A549 (cell line): ENCODE results near the gene HTRA3. TPM values are rescaled to one million over a fixed set of nuclear protein-coding genes. Genes with fewer than 3 reads are reported as not detected.

ENCODE experiments used
- ATAC-seq, 2 experiments: fragments of 200-7000 bp in 1 of 2; fragments of >200 bp in 1 of 2; cut with Nextera tagmentation in 1 of 2; cut with Tn5 transposase in 1 of 2; 3 replicates each; pipeline versions ENCODE4 v1.8.0 to v1.9.1; 2018 to 2020; ENCODE audit warnings: mild to moderate bottlenecking in 1 of 2, moderate library complexity in 1 of 2
- CTCF ChIA-PET: fragments of 300-600 bp; sonication (Branson Sonifier 250); formaldehyde crosslinking; extraction: SDS; loops from one replicate; lab custom pipeline; 2021; ENCODE audit warnings: antibody characterized with exemption, inconsistent platforms; lab: Yijun Ruan, JAX
- POLR2A ChIA-PET: fragments of 350-600 bp; formaldehyde crosslinking; extraction: SDS; loops from one replicate; lab custom pipeline; 2021; ENCODE audit warnings: antibody characterized with exemption, inconsistent platforms; lab: Yijun Ruan, JAX
- DNase-seq, 2 experiments: peaks; one replicate each; pipeline versions ENCODE4 v3.0.0 to v3.0.0-alpha.2; 2011 to 2016; ENCODE audit warnings: low read depth in 1 of 2, low spot score in 1 of 2
- FAIRE-seq: peaks from 2 replicates; lab custom pipeline; 2011; peaks lifted over from hg19 to GRCh38; lab: Jason Lieb, UNC
- H3K27ac ChIP-seq, 2 experiments: fragments of >200 bp; sonication (Bioruptor Twin); formaldehyde crosslinking; 3 replicates each; pipeline ENCODE4 v1.5.1; 2016 to 2017
- H3K4me1 ChIP-seq: fragments of >200 bp; sonication (Bioruptor Twin); formaldehyde crosslinking; 3 replicates; pipeline ENCODE4 v1.6.1; 2016
- H3K4me2 ChIP-seq: fragments of >200 bp; sonication (Bioruptor Twin); formaldehyde crosslinking; 3 replicates; pipeline ENCODE4 v1.6.1; 2016
- H3K4me3 ChIP-seq: fragments of >200 bp; sonication (Bioruptor Twin); formaldehyde crosslinking; 3 replicates; pipeline ENCODE4 v1.5.1; 2016
- H3K9me3 ChIP-seq: fragments of >200 bp; sonication (Bioruptor Twin); formaldehyde crosslinking; 3 replicates; pipeline ENCODE4 v1.6.1; 2016
- BHLHE40 ChIP-seq: IDR thresholded peaks from 2 replicates; pipeline ENCODE4 v1.6.1; 2012; ENCODE audit warnings: low read depth, low read length, inconsistent platforms
- EHF ChIP-seq: fragments of 250-450 bp; sonication (Bioruptor Pico); IDR thresholded peaks from 2 replicates; pipeline ENCODE4 v1.5.0; 2020; ENCODE audit warnings: mild to moderate bottlenecking
- EHMT2 ChIP-seq: fragments of 200-600 bp; sonication (generic); IDR thresholded peaks from 2 replicates; pipeline ENCODE4 v1.6.1; 2016; ENCODE audit warnings: antibody characterized with exemption, low read depth, mild to moderate bottlenecking, moderate library complexity
- EP300 ChIP-seq, 2 experiments: fragments of >200 bp; sonication (Bioruptor Twin); formaldehyde crosslinking; IDR thresholded peaks; 2 replicates in 1 of 2; 3 replicates in 1 of 2; pipeline ENCODE4 v1.6.1; 2016 to 2017
- GATA3 ChIP-seq: IDR thresholded peaks from 2 replicates; pipeline ENCODE4 v1.6.1; 2012; ENCODE audit warnings: borderline replicate concordance
- HDAC2 ChIP-seq: fragments of 200-600 bp; sonication (generic); IDR thresholded peaks from 2 replicates; pipeline ENCODE4 v1.6.1; 2016
- HEYL ChIP-seq: fragments of 250-450 bp; sonication (Bioruptor Pico); IDR thresholded peaks from 2 replicates; pipeline ENCODE4 v1.8.0; 2021; ENCODE audit warnings: mild to moderate bottlenecking, moderate library complexity
- HOXA7 ChIP-seq: fragments of 250-450 bp; sonication (Bioruptor Pico); IDR thresholded peaks from 2 replicates; pipeline ENCODE4 v1.5.0; 2020; ENCODE audit warnings: mild to moderate bottlenecking, moderate library complexity
- HOXB5 ChIP-seq: fragments of 250-450 bp; sonication (Bioruptor Pico); IDR thresholded peaks from 2 replicates; pipeline ENCODE4 v1.5.0; 2020; ENCODE audit warnings: mild to moderate bottlenecking, moderate library complexity
- JUN ChIP-seq, 2 experiments: fragments of >200 bp; sonication (Bioruptor Twin); formaldehyde crosslinking; IDR thresholded peaks; 2 replicates in 1 of 2; 3 replicates in 1 of 2; pipeline ENCODE4 v1.6.1; 2016 to 2017
- JUNB ChIP-seq: fragments of >200 bp; sonication (Bioruptor Twin); formaldehyde crosslinking; IDR thresholded peaks from 2 replicates; pipeline ENCODE4 v1.6.1; 2016
- KDM5A ChIP-seq: fragments of 200-600 bp; sonication (generic); IDR thresholded peaks from 2 replicates; pipeline ENCODE4 v1.6.1; 2016; ENCODE audit warnings: antibody characterized with exemption, mild to moderate bottlenecking
- MAFK ChIP-seq: fragments of 450-650 bp; IDR thresholded peaks from 2 replicates; pipeline ENCODE4 v1.6.1; 2014; ENCODE audit not compliant: partially characterized antibody
- MYC ChIP-seq: IDR thresholded peaks from 2 replicates; pipeline ENCODE4 v1.6.1; 2012; ENCODE audit warnings: mild to moderate bottlenecking, inconsistent platforms, low read length, improper control_type of control experiment, borderline replicate concordance
- NFE2L2 ChIP-seq: fragments of 150-350 bp; conservative IDR thresholded peaks from 2 replicates; pipeline ENCODE4 v1.6.1; 2014; ENCODE audit warnings: low read length
- NPAS2 ChIP-seq: fragments of 250-450 bp; sonication (Bioruptor Pico); IDR thresholded peaks from 2 replicates; pipeline ENCODE4 v1.8.0; 2022; ENCODE audit warnings: mild to moderate bottlenecking, moderate library complexity, borderline replicate concordance
- NR3C1 ChIP-seq: fragments of >200 bp; sonication (Bioruptor Twin); formaldehyde crosslinking; IDR thresholded peaks from 3 replicates; pipeline ENCODE4 v1.6.1; 2017
- POLR2A ChIP-seq: IDR thresholded peaks from 2 replicates; pipeline ENCODE4 v1.6.1; 2012; ENCODE audit warnings: mild to moderate bottlenecking, low read length
- POLR2AphosphoS2 ChIP-seq: conservative IDR thresholded peaks from 2 replicates; pipeline ENCODE4 v1.6.1; 2012; ENCODE audit warnings: low read length, improper control_type of control experiment, inconsistent platforms
- RARB ChIP-seq: fragments of 250-450 bp; sonication (Bioruptor Pico); IDR thresholded peaks from 2 replicates; pipeline ENCODE4 v1.8.0; 2021; ENCODE audit warnings: mild to moderate bottlenecking, moderate library complexity
- RNF2 ChIP-seq: fragments of 200-600 bp; sonication (generic); IDR thresholded peaks from 2 replicates; pipeline ENCODE4 v1.6.1; 2016; ENCODE audit warnings: low read depth, mild to moderate bottlenecking, antibody characterized with exemption, moderate library complexity, borderline replicate concordance
- SMC3 ChIP-seq: fragments of >200 bp; sonication (Bioruptor Twin); formaldehyde crosslinking; IDR thresholded peaks from 3 replicates; pipeline ENCODE4 v1.6.1; 2018; ENCODE audit warnings: inconsistent platforms
- SREBF2 ChIP-seq: fragments of 450-650 bp; IDR thresholded peaks from 2 replicates; pipeline ENCODE4 v1.6.1; 2014; ENCODE audit warnings: mild to moderate bottlenecking, moderate library complexity
- TFCP2L1 ChIP-seq: fragments of 250-450 bp; sonication (Bioruptor Pico); IDR thresholded peaks from 2 replicates; pipeline ENCODE4 v1.5.0; 2021; ENCODE audit warnings: mild to moderate bottlenecking
- TP53 ChIP-seq: fragments of 250-450 bp; sonication (Bioruptor Pico); IDR thresholded peaks from 2 replicates; pipeline ENCODE4 v1.5.0; 2021; ENCODE audit warnings: mild to moderate bottlenecking, moderate library complexity
- ZSCAN20 ChIP-seq: fragments of 250-450 bp; sonication (Bioruptor Pico); IDR thresholded peaks from 2 replicates; pipeline ENCODE4 v1.8.0; 2022; ENCODE audit warnings: mild to moderate bottlenecking, moderate library complexity
- WGBS: methylation state at CpG from one replicate; pipeline ENCODE4 v1.1.6; 2017; ENCODE audit errors: missing lambda C conversion rate; 5-methylcytosine and 5-hydroxymethylcytosine counted together
- polyA plus RNA-seq, 4 experiments: library from polyadenylated mRNA; depleted of rRNA in 3 of 4; stranded (reverse); fragments of >200 nt; fragmentation: RNase III in 1 of 4; extraction: RNeasy Plus Mini Kit Qiagen cat#74134 plus additional on column Dnase treatment in 1 of 4; gene quantifications; 2 replicates in 3 of 4; 3 replicates in 1 of 4; pipeline ENCODE4 v1.2.3, GENCODE V29; 2011 to 2017
- TF ChIP-seq, protein P1 (sequence below): IDR thresholded peaks from 2 replicates; pipeline ENCODE4 v1.6.1; 2012; ENCODE audit warnings: low read depth, borderline replicate concordance
- TF ChIP-seq, protein P2 (sequence below): fragments of 250-450 bp; sonication (Bioruptor Pico); IDR thresholded peaks from 2 replicates; pipeline ENCODE4 v1.5.0; 2020; ENCODE audit warnings: low read depth, mild to moderate bottlenecking, moderate library complexity
- TF ChIP-seq, protein P3 (sequence below): fragments of 200-600 bp; sonication (generic); IDR thresholded peaks from 2 replicates; pipeline ENCODE4 v1.6.1; 2016; ENCODE audit warnings: antibody characterized with exemption, mild to moderate bottlenecking, moderate library complexity
- TF ChIP-seq, protein P4 (sequence below): fragments of 450-650 bp; IDR thresholded peaks from 2 replicates; pipeline ENCODE4 v1.6.1; 2014; ENCODE audit warnings: antibody characterized with exemption
- TF ChIP-seq, protein P5 (sequence below): fragments of >200 bp; sonication (Bioruptor Twin); formaldehyde crosslinking; IDR thresholded peaks from 2 replicates; pipeline ENCODE4 v1.6.1; 2016

HTRA3 gene
- polyA plus RNA-seq, 2 of the 4 experiments (the other 2 are of a cell fraction), result 4.6 to 7.4 TPM

DNA sequence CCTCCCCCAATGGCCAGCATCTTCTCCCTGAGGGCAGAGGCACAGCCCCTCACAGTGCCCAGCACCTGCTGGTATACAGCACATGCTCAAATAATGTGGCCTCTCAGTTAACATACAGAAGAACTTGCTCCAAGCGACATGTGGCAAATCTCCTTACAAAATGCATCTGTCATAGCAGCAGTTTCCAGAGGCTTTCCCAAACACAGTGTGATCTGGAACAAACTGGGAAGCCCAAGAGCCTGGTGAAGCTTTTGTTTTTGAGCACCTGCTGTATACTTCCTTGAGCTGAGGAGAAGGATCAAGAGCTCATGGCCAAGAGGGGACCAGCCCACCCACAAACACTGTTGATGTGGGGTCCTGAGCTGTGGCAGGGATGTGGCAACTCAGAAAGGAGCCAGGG lies 34.8 kb upstream of the HTRA3 start:
- CTCF ChIA-PET, result interaction anchor here (17.2 kb wide), 1 partner anchor 167 kb away, joined by 270 read pairs; no protein-coding TSS in a partner anchor
- ATAC-seq, result no peak
- H3K9me3 ChIP-seq, result no peaks in the 10 kb centered on the region
- POLR2A ChIA-PET, result no interaction called here
- 80% methylated on average over 1 of the region's 1 CpG for WGBS
- TF ChIP-seq NR3C1 (no peak), SMC3 (no peak)
- TF ChIP-seq, all 56 proteins: peak for 0
- Histone ChIP-seq H3K4me2 (no peak overlapping the region), H3K4me1 (peaks cover 12% of the 10 kb centered on the region), H3K27ac (no peak overlapping the region), H3K4me3 (no peak overlapping the region)
- DNase-seq (no peak), FAIRE-seq (no peak)

DNA sequence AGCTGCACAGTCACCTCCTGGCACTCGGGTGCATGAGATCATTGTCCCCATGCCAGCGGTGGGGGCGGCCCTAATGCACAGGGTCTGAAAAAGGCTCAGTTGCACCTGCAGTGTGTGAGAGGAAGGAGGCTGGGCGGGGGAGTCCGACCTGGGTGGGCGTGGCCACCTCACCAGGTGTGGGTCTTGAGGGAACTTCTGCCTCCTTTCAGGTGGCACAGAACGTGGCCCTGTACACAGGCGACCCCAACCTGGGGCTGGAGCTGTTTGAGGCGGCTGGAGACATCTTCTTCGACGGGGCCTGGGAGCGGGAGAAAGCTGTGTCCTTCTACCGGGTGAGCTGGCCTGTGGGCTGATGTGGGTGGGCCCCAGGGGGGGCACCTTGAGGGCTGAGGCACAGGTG lies 34.3 kb upstream of the HTRA3 start:
- no peak for ATAC-seq
- TF ChIP-seq HOXB5 (CRISPR knock-in tag) (no peak), EHF (no peak), EHMT2 (no peak), TFCP2L1 (no peak), RNF2 (no peak), NPAS2 (CRISPR knock-in tag) (no peak), HOXA7 (no peak), MYC (no peak), EP300 (IDR thresholded peaks at IDR 0.05) (no peak), POLR2AphosphoS2 (no peak), MAFK (no peak)
- TF ChIP-seq, protein P1, sequence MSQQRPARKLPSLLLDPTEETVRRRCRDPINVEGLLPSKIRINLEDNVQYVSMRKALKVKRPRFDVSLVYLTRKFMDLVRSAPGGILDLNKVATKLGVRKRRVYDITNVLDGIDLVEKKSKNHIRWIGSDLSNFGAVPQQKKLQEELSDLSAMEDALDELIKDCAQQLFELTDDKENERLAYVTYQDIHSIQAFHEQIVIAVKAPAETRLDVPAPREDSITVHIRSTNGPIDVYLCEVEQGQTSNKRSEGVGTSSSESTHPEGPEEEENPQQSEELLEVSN, result no peak
- TF ChIP-seq, protein P2, sequence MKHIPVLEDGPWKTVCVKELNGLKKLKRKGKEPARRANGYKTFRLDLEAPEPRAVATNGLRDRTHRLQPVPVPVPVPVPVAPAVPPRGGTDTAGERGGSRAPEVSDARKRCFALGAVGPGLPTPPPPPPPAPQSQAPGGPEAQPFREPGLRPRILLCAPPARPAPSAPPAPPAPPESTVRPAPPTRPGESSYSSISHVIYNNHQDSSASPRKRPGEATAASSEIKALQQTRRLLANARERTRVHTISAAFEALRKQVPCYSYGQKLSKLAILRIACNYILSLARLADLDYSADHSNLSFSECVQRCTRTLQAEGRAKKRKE, result no peak
- TF ChIP-seq, protein P3, sequence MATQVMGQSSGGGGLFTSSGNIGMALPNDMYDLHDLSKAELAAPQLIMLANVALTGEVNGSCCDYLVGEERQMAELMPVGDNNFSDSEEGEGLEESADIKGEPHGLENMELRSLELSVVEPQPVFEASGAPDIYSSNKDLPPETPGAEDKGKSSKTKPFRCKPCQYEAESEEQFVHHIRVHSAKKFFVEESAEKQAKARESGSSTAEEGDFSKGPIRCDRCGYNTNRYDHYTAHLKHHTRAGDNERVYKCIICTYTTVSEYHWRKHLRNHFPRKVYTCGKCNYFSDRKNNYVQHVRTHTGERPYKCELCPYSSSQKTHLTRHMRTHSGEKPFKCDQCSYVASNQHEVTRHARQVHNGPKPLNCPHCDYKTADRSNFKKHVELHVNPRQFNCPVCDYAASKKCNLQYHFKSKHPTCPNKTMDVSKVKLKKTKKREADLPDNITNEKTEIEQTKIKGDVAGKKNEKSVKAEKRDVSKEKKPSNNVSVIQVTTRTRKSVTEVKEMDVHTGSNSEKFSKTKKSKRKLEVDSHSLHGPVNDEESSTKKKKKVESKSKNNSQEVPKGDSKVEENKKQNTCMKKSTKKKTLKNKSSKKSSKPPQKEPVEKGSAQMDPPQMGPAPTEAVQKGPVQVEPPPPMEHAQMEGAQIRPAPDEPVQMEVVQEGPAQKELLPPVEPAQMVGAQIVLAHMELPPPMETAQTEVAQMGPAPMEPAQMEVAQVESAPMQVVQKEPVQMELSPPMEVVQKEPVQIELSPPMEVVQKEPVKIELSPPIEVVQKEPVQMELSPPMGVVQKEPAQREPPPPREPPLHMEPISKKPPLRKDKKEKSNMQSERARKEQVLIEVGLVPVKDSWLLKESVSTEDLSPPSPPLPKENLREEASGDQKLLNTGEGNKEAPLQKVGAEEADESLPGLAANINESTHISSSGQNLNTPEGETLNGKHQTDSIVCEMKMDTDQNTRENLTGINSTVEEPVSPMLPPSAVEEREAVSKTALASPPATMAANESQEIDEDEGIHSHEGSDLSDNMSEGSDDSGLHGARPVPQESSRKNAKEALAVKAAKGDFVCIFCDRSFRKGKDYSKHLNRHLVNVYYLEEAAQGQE, result no peak
- FAIRE-seq, result no peak
- POLR2A ChIA-PET, result no interaction called here
- H3K4me1 ChIP-seq, result peaks cover 12% of the 10 kb centered on the region
- no peak overlapping the region for H3K27ac ChIP-seq
- H3K9me3 ChIP-seq, result no peaks in the 10 kb centered on the region
- no peak overlapping the region for H3K4me2 ChIP-seq
- WGBS, result 93% methylated on average over 3 of the region's 13 CpGs
- no peak for DNase-seq
- no peak overlapping the region for H3K4me3 ChIP-seq
- CTCF ChIA-PET, result interaction anchor here (17.2 kb wide), 1 partner anchor 166 kb away, joined by 270 read pairs; no protein-coding TSS in a partner anchor

DNA sequence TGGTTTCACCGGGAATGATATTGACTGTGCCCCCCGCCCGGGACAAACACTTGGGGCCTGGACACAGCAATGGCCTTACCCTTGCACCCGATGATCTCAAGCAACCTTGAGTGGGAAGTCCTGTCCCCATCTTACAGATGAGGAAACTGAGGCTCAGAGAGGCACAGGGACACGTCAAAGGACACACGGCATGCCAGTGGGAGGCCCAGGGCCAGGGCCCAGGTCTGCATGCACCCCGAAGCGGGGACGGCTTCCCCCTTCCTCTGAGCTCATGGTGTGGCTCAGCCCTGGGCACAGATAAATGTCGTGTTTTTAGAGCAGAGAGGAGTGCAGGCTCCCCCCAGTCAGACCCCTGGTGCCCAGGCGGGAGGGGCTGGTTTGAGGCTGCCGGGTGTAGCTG lies 33.9 kb upstream of the HTRA3 start:
- WGBS, result 93% methylated on average over 7 of the region's 12 CpGs
- TF ChIP-seq SMC3, result no peak
- TF ChIP-seq HEYL (CRISPR knock-in tag), result no peak
- no peak for TF ChIP-seq HDAC2
- TF ChIP-seq ZSCAN20 (CRISPR knock-in tag), result no peak
- TF ChIP-seq SREBF2, result no peak
- TF ChIP-seq, protein P1, result no peak
- no peak for TF ChIP-seq NFE2L2
- no peak for TF ChIP-seq MAFK
- TF ChIP-seq RARB (CRISPR knock-in tag), result no peak
- TF ChIP-seq GATA3, result no peak
- TF ChIP-seq, protein P4, sequence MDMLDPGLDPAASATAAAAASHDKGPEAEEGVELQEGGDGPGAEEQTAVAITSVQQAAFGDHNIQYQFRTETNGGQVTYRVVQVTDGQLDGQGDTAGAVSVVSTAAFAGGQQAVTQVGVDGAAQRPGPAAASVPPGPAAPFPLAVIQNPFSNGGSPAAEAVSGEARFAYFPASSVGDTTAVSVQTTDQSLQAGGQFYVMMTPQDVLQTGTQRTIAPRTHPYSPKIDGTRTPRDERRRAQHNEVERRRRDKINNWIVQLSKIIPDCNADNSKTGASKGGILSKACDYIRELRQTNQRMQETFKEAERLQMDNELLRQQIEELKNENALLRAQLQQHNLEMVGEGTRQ, result no peak
- TF ChIP-seq JUNB, result no peak
- TF ChIP-seq TP53 (CRISPR knock-in tag), result no peak
- TF ChIP-seq BHLHE40, result no peak
- TF ChIP-seq JUN (IDR thresholded peaks at IDR 0.05), result no peak
- no peak for TF ChIP-seq NPAS2 (CRISPR knock-in tag)
- TF ChIP-seq KDM5A, result no peak
- no peak for TF ChIP-seq TFCP2L1
- no peak for TF ChIP-seq POLR2A
- TF ChIP-seq, protein P5, sequence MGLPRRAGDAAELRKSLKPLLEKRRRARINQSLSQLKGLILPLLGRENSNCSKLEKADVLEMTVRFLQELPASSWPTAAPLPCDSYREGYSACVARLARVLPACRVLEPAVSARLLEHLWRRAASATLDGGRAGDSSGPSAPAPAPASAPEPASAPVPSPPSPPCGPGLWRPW, result no peak
- Histone ChIP-seq H3K4me3 (no peak overlapping the region), H3K4me1 (peaks cover 12% of the 10 kb centered on the region), H3K4me2 (no peak overlapping the region), H3K9me3 (no peaks in the 10 kb centered on the region), H3K27ac (no peak overlapping the region)
- no peak for ATAC-seq
- CTCF ChIA-PET, result interaction anchor here (0.9 to 17.2 kb wide), 3 partner anchors 31 to 166 kb away, joined by 4 to 270 read pairs (median 23); no protein-coding TSS in a partner anchor
- POLR2A ChIA-PET, result no interaction called here
- FAIRE-seq, result no peak
- DNase-seq, result no peak
